Cardiac fibroblast (primary cell): Measurements from ENCODE around the gene METTL1.
A peak's percentile ranks its signal among the peaks of the same experiment; 100 is the strongest.

Source experiments
- DNase-seq, 2 donors: peaks; one replicate each; pipeline versions ENCODE4 v3.0.0 to v3.0.0-alpha.2; 2010; ENCODE audit warnings: low read depth in 2 of 2
- H3K4me3 ChIP-seq, 2 donors: replicated peaks in 1 of 2; 1 replicate in 1 of 2; 2 replicates in 1 of 2; pipeline ENCODE4 v1.5.1; 2011; ENCODE audit warnings: low read depth in 2 of 2, low read length in 2 of 2, mild to moderate bottlenecking in 2 of 2, moderate library complexity in 1 of 2
- CTCF ChIP-seq: IDR thresholded peaks from one replicate; pipeline ENCODE4 v1.5.1; 2011; ENCODE audit warnings: low read depth, mild to moderate bottlenecking, low read length, inconsistent platforms

METTL1 gene

GRCh38 chr12:57813971-57814772 is 42.3 kb upstream of the METTL1 start:
- peak; percentile 7 for TF ChIP-seq CTCF
- no peak overlapping the region for H3K4me3 ChIP-seq
- DNase-seq: peak; percentile 39 to 83

GRCh38 chr12:57813111-57813970 is 41.4 kb upstream of the METTL1 start:
- DNase-seq: no peak
- no peak for TF ChIP-seq CTCF
- H3K4me3 ChIP-seq: no peak overlapping the region

- no peak overlapping the region for H3K4me3 ChIP-seq
- DNase-seq: no peak
- TF ChIP-seq CTCF: no peak
Measured at GRCh38 chr12:57811028-57811755, 39.3 kb upstream of the METTL1 start.

- no peak for TF ChIP-seq CTCF
- no peak overlapping the region for H3K4me3 ChIP-seq
- DNase-seq: peak; percentile 61 to 78
Measured at GRCh38 chr12:57810450-57810849, 38.5 kb upstream of the METTL1 start.

GRCh38 chr12:57809425-57809824 is 37.5 kb upstream of the METTL1 start:
- no peak for TF ChIP-seq CTCF
- no peak overlapping the region for H3K4me3 ChIP-seq

GRCh38 chr12:57808351-57808750 is 36.4 kb upstream of the METTL1 start:
- TF ChIP-seq CTCF: no peak
- no peak overlapping the region for H3K4me3 ChIP-seq
- no peak for DNase-seq

More at GRCh38 chr12:57809425-57809824, 37.5 kb upstream of the METTL1 start:
- no peak for DNase-seq
